Measurements from ENCODE around the gene SPTLC2.

The SPTLC2 gene

DNA sequence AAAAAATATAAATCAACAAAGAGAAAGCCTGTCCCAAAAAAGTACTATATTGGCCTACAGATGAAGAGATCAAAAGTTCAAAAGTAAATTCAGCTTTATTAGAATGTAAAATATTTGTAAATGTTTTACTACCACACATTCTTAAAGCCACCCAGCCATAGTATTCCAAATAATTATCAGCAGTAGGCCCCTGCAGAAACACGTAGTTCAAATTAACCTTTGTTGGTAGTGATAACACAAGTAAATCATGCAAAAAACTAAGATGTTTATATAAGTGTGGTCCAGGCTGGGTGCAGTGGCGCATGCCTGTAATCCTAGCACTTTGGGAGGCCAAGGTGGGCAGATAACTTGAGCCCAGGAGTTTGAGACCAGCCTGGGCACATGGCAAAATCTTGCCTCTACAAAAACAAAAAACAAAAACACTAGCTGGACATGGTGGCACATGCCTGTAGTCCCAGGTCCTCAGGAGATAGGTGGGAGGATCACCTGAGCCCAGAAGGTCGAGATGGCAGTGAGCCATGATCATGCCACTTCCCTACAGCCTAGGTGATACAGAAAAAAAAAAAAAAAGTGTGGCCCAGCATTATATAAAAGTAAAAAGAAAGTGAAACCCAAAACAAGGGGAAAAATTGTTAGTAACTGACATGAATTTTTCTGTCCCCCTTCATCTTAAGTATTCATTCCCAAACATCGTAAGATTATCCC, 17.9 kb downstream of the SPTLC2 start:
- ATAC-seq, result no peak
- no peak for TF ChIP-seq ZNF70 (CRISPR knock-in tag; IDR thresholded peaks at IDR 0.05)
- no peak for TF ChIP-seq ZNF565 (CRISPR knock-in tag; conservative IDR thresholded peaks at IDR 0.05; ENCODE audit: low read depth)
- TF ChIP-seq OSR1 (CRISPR knock-in tag; IDR thresholded peaks at IDR 0.05), result no peak
- no peak for TF ChIP-seq RARB (CRISPR knock-in tag; IDR thresholded peaks at IDR 0.05)
- TF ChIP-seq, protein P1, sequence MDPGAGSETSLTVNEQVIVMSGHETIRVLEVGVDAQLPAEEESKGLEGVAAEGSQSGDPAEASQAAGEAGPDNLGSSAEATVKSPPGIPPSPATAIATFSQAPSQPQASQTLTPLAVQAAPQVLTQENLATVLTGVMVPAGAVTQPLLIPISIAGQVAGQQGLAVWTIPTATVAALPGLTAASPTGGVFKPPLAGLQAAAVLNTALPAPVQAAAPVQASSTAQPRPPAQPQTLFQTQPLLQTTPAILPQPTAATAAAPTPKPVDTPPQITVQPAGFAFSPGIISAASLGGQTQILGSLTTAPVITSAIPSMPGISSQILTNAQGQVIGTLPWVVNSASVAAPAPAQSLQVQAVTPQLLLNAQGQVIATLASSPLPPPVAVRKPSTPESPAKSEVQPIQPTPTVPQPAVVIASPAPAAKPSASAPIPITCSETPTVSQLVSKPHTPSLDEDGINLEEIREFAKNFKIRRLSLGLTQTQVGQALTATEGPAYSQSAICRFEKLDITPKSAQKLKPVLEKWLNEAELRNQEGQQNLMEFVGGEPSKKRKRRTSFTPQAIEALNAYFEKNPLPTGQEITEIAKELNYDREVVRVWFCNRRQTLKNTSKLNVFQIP (CRISPR knock-in tag; IDR thresholded peaks at IDR 0.05; ENCODE audit: borderline replicate concordance, low read depth), result no peak
- TF ChIP-seq ESRRG (CRISPR knock-in tag; IDR thresholded peaks at IDR 0.05), result no peak
- TF ChIP-seq, protein P2, sequence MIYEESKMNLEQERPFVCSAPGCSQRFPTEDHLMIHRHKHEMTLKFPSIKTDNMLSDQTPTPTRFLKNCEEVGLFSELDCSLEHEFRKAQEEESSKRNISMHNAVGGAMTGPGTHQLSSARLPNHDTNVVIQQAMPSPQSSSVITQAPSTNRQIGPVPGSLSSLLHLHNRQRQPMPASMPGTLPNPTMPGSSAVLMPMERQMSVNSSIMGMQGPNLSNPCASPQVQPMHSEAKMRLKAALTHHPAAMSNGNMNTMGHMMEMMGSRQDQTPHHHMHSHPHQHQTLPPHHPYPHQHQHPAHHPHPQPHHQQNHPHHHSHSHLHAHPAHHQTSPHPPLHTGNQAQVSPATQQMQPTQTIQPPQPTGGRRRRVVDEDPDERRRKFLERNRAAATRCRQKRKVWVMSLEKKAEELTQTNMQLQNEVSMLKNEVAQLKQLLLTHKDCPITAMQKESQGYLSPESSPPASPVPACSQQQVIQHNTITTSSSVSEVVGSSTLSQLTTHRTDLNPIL (CRISPR knock-in tag; IDR thresholded peaks at IDR 0.05; ENCODE audit: low read depth), result no peak
- no peak for TF ChIP-seq PPARA (CRISPR knock-in tag; IDR thresholded peaks at IDR 0.05; ENCODE audit: borderline replicate concordance)
- TF ChIP-seq, protein P3, sequence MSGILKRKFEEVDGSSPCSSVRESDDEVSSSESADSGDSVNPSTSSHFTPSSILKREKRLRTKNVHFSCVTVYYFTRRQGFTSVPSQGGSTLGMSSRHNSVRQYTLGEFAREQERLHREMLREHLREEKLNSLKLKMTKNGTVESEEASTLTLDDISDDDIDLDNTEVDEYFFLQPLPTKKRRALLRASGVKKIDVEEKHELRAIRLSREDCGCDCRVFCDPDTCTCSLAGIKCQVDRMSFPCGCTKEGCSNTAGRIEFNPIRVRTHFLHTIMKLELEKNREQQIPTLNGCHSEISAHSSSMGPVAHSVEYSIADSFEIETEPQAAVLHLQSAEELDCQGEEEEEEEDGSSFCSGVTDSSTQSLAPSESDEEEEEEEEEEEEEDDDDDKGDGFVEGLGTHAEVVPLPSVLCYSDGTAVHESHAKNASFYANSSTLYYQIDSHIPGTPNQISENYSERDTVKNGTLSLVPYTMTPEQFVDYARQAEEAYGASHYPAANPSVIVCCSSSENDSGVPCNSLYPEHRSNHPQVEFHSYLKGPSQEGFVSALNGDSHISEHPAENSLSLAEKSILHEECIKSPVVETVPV (CRISPR knock-in tag; IDR thresholded peaks at IDR 0.05), result no peak
- no peak for TF ChIP-seq TOX (CRISPR knock-in tag; IDR thresholded peaks at IDR 0.05; ENCODE audit: borderline replicate concordance)
- TF ChIP-seq GLIS3 (CRISPR knock-in tag; IDR thresholded peaks at IDR 0.05), result no peak
- no peak for TF ChIP-seq ZFP3 (CRISPR knock-in tag; IDR thresholded peaks at IDR 0.05)

DNA sequence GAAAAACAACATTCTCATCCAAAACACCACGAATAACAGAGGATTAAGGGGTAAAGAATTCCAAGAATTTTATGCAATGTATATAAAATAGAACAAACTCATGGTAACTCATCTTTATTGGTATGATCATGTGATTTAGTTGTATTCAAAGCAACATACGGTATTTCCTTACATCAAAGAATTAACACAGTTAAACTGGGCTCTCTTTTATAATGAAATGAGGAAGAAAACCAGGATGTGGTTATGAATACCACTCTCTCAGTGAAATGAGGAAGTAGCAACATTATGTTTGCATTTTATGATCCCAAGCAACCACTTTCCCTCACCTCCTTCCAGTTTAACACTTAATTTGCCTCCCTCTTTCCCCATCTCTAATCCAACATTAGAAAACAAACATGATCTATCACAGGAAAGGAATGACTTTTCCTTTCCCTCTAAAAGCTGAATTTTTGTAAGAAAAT, 22.9 kb downstream of the SPTLC2 start:
- ATAC-seq, result peak; percentile 34; the same call in 2 of the 3 replicates
- no peak for TF ChIP-seq TCF4 (CRISPR knock-in tag; IDR thresholded peaks at IDR 0.05; ENCODE audit: borderline replicate concordance)
- TF ChIP-seq, protein P4, sequence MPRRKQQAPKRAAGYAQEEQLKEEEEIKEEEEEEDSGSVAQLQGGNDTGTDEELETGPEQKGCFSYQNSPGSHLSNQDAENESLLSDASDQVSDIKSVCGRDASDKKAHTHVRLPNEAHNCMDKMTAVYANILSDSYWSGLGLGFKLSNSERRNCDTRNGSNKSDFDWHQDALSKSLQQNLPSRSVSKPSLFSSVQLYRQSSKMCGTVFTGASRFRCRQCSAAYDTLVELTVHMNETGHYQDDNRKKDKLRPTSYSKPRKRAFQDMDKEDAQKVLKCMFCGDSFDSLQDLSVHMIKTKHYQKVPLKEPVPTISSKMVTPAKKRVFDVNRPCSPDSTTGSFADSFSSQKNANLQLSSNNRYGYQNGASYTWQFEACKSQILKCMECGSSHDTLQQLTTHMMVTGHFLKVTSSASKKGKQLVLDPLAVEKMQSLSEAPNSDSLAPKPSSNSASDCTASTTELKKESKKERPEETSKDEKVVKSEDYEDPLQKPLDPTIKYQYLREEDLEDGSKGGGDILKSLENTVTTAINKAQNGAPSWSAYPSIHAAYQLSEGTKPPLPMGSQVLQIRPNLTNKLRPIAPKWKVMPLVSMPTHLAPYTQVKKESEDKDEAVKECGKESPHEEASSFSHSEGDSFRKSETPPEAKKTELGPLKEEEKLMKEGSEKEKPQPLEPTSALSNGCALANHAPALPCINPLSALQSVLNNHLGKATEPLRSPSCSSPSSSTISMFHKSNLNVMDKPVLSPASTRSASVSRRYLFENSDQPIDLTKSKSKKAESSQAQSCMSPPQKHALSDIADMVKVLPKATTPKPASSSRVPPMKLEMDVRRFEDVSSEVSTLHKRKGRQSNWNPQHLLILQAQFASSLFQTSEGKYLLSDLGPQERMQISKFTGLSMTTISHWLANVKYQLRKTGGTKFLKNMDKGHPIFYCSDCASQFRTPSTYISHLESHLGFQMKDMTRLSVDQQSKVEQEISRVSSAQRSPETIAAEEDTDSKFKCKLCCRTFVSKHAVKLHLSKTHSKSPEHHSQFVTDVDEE (CRISPR knock-in tag; IDR thresholded peaks at IDR 0.05), result no peak
- TF ChIP-seq, protein P2 (CRISPR knock-in tag; IDR thresholded peaks at IDR 0.05; ENCODE audit: low read depth), result no peak
- no peak for TF ChIP-seq ARNTL (CRISPR knock-in tag; IDR thresholded peaks at IDR 0.05; ENCODE audit: borderline replicate concordance, low read depth)
- no peak for TF ChIP-seq RARB (CRISPR knock-in tag; IDR thresholded peaks at IDR 0.05)
- TF ChIP-seq TOX (CRISPR knock-in tag; IDR thresholded peaks at IDR 0.05; ENCODE audit: borderline replicate concordance), result no peak
- no peak for TF ChIP-seq GLIS3 (CRISPR knock-in tag; IDR thresholded peaks at IDR 0.05)

DNA sequence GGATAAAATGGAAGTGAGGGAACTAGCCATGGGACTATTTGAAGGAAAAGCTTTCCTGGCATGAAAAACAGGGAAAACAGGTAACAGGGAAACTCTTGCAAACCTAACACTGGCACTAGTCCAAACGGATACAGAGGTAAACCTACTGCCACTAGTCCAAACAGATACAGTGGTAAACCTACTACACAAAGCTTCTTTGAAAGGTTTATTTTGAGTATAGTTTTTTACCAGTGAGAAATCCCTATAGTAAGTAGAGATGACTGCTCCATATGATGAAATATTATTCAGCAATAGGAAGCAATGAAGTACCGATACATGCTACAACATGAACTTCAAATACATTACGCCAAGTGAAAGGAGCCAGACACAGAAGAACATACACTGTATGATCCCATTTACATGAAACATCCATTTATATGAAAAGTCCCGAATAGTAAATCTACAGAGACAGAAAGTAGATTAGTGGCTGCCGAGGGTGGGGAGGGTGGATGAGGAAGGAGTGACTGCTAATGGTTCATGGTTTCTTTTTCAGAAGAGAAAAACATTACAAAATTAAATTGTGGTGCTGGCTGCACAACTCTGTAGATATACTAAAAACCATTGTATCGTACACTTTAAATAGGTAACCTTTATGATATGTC, 25.5 kb downstream of the SPTLC2 start:
- TF ChIP-seq, protein P3 (CRISPR knock-in tag; IDR thresholded peaks at IDR 0.05), result no peak
- no peak for ATAC-seq
